ENCODE data around the gene AMPD3.
A peak's percentile ranks its signal among the peaks of the same experiment; 100 is the strongest.

AMPD3 gene

GRCh38 chr11:10486161-10486840, 31.2 kb downstream of the AMPD3 start:
- no peak overlapping the region for H3K4me3 ChIP-seq (ENCODE audit: low read length in 2 of 2)
- H3K9me3 ChIP-seq (ENCODE audit: control insufficient read depth in 2 of 2, low read length in 2 of 2): no peaks in the 10 kb centered on the region
- H3K9ac ChIP-seq (ENCODE audit: low read depth in 1 of 2, low read length in 2 of 2): no peak overlapping the region
- peaks cover 14 to 18% of the 10 kb centered on the region in 2 donors for H3K4me1 ChIP-seq (ENCODE audit: control insufficient read depth in 2 of 2, insufficient read depth in 2 of 2, low read length in 2 of 2)
- peaks cover 15 to 19% of the 10 kb centered on the region in 2 donors for H3K36me3 ChIP-seq (ENCODE audit: control insufficient read depth in 2 of 2, insufficient read depth in 2 of 2, low read length in 2 of 2)
- H3K27me3 ChIP-seq (ENCODE audit: control insufficient read depth in 2 of 2, insufficient read depth in 2 of 2, low read length in 2 of 2): no peaks in the 10 kb centered on the region
- H3K27ac ChIP-seq (ENCODE audit: low read depth in 2 of 2, low read length in 2 of 2): no peak overlapping the region

- no peaks in the 10 kb centered on the region for H3K27me3 ChIP-seq (ENCODE audit: control insufficient read depth in 2 of 2, insufficient read depth in 2 of 2, low read length in 2 of 2)
- no peak overlapping the region for H3K9ac ChIP-seq (ENCODE audit: low read depth in 1 of 2, low read length in 2 of 2)
- peaks cover 14 to 18% of the 10 kb centered on the region in 2 donors for H3K4me1 ChIP-seq (ENCODE audit: control insufficient read depth in 2 of 2, insufficient read depth in 2 of 2, low read length in 2 of 2)
- H3K9me3 ChIP-seq (ENCODE audit: control insufficient read depth in 2 of 2, low read length in 2 of 2): no peaks in the 10 kb centered on the region
- H3K27ac ChIP-seq (ENCODE audit: low read depth in 2 of 2, low read length in 2 of 2): no peak overlapping the region
- H3K4me3 ChIP-seq (ENCODE audit: low read length in 2 of 2): no peak overlapping the region
- H3K36me3 ChIP-seq (ENCODE audit: control insufficient read depth in 2 of 2, insufficient read depth in 2 of 2, low read length in 2 of 2): peaks cover 15 to 22% of the 10 kb centered on the region in 2 donors
These were observed 32.1 kb downstream of the AMPD3 start for GRCh38 chr11:10487002-10487647.

GRCh38 chr11:10488121-10488933, 33.3 kb downstream of the AMPD3 start:
- Histone ChIP-seq H3K36me3 (ENCODE audit: control insufficient read depth in 2 of 2, insufficient read depth in 2 of 2, low read length in 2 of 2) (peaks cover 18 to 24% of the 10 kb centered on the region in 2 donors), H3K9me3 (ENCODE audit: control insufficient read depth in 2 of 2, low read length in 2 of 2) (no peaks in the 10 kb centered on the region), H3K4me3 (ENCODE audit: low read length in 2 of 2) (no peak overlapping the region), H3K4me1 (ENCODE audit: control insufficient read depth in 2 of 2, insufficient read depth in 2 of 2, low read length in 2 of 2) (peaks cover 14 to 18% of the 10 kb centered on the region in 2 donors), H3K27ac (ENCODE audit: low read depth in 2 of 2, low read length in 2 of 2) (peak overlapping the region; percentile 86 to 91), H3K9ac (ENCODE audit: low read depth in 1 of 2, low read length in 2 of 2) (peak overlapping the region; percentile 14 to 44), H3K27me3 (ENCODE audit: control insufficient read depth in 2 of 2, insufficient read depth in 2 of 2, low read length in 2 of 2) (no peaks in the 10 kb centered on the region)

GRCh38 chr11:10488934-10489691, 34.0 kb downstream of the AMPD3 start:
- Histone ChIP-seq H3K4me3 (ENCODE audit: low read length in 2 of 2) (no peak overlapping the region), H3K9me3 (ENCODE audit: control insufficient read depth in 2 of 2, low read length in 2 of 2) (no peaks in the 10 kb centered on the region), H3K27me3 (ENCODE audit: control insufficient read depth in 2 of 2, insufficient read depth in 2 of 2, low read length in 2 of 2) (no peaks in the 10 kb centered on the region), H3K9ac (ENCODE audit: low read depth in 1 of 2, low read length in 2 of 2) (peak overlapping the region in 1 of 2 donors; percentile 44), H3K4me1 (ENCODE audit: control insufficient read depth in 2 of 2, insufficient read depth in 2 of 2, low read length in 2 of 2) (peaks cover 14 to 18% of the 10 kb centered on the region in 2 donors), H3K36me3 (ENCODE audit: control insufficient read depth in 2 of 2, insufficient read depth in 2 of 2, low read length in 2 of 2) (peaks cover 18 to 22% of the 10 kb centered on the region in 2 donors), H3K27ac (ENCODE audit: low read depth in 2 of 2, low read length in 2 of 2) (peak overlapping the region; percentile 86 to 91)

- peak overlapping the region; percentile 86 to 91 for H3K27ac ChIP-seq (ENCODE audit: low read depth in 2 of 2, low read length in 2 of 2)
- H3K4me3 ChIP-seq (ENCODE audit: low read length in 2 of 2): no peak overlapping the region
- H3K4me1 ChIP-seq (ENCODE audit: control insufficient read depth in 2 of 2, insufficient read depth in 2 of 2, low read length in 2 of 2): peaks cover 14 to 18% of the 10 kb centered on the region in 2 donors
- H3K9me3 ChIP-seq (ENCODE audit: control insufficient read depth in 2 of 2, low read length in 2 of 2): no peaks in the 10 kb centered on the region
- peaks cover 20 to 22% of the 10 kb centered on the region in 2 donors for H3K36me3 ChIP-seq (ENCODE audit: control insufficient read depth in 2 of 2, insufficient read depth in 2 of 2, low read length in 2 of 2)
- H3K9ac ChIP-seq (ENCODE audit: low read depth in 1 of 2, low read length in 2 of 2): peak overlapping the region in 1 of 2 donors; percentile 4
- no peaks in the 10 kb centered on the region for H3K27me3 ChIP-seq (ENCODE audit: control insufficient read depth in 2 of 2, insufficient read depth in 2 of 2, low read length in 2 of 2)
These were observed 35.0 kb downstream of the AMPD3 start for GRCh38 chr11:10490032-10490397.

- H3K27ac ChIP-seq (ENCODE audit: low read depth in 2 of 2, low read length in 2 of 2): peak overlapping the region; percentile 86 to 91
- H3K9ac ChIP-seq (ENCODE audit: low read depth in 1 of 2, low read length in 2 of 2): no peak overlapping the region
- no peaks in the 10 kb centered on the region for H3K9me3 ChIP-seq (ENCODE audit: control insufficient read depth in 2 of 2, low read length in 2 of 2)
- H3K4me3 ChIP-seq (ENCODE audit: low read length in 2 of 2): no peak overlapping the region
- H3K4me1 ChIP-seq (ENCODE audit: control insufficient read depth in 2 of 2, insufficient read depth in 2 of 2, low read length in 2 of 2): peaks cover 14 to 18% of the 10 kb centered on the region in 2 donors
- H3K27me3 ChIP-seq (ENCODE audit: control insufficient read depth in 2 of 2, insufficient read depth in 2 of 2, low read length in 2 of 2): no peaks in the 10 kb centered on the region
- peaks cover 21 to 22% of the 10 kb centered on the region in 2 donors for H3K36me3 ChIP-seq (ENCODE audit: control insufficient read depth in 2 of 2, insufficient read depth in 2 of 2, low read length in 2 of 2)
These were observed 35.6 kb downstream of the AMPD3 start for GRCh38 chr11:10490398-10491241.

- H3K27ac ChIP-seq (ENCODE audit: low read depth in 2 of 2, low read length in 2 of 2): no peak overlapping the region
- H3K9me3 ChIP-seq (ENCODE audit: control insufficient read depth in 2 of 2, low read length in 2 of 2): no peaks in the 10 kb centered on the region
- no peak overlapping the region for H3K4me3 ChIP-seq (ENCODE audit: low read length in 2 of 2)
- peaks cover 14 to 18% of the 10 kb centered on the region in 2 donors for H3K4me1 ChIP-seq (ENCODE audit: control insufficient read depth in 2 of 2, insufficient read depth in 2 of 2, low read length in 2 of 2)
- H3K9ac ChIP-seq (ENCODE audit: low read depth in 1 of 2, low read length in 2 of 2): no peak overlapping the region
- H3K27me3 ChIP-seq (ENCODE audit: control insufficient read depth in 2 of 2, insufficient read depth in 2 of 2, low read length in 2 of 2): no peaks in the 10 kb centered on the region
- peaks cover 14 to 27% of the 10 kb centered on the region in 2 donors for H3K36me3 ChIP-seq (ENCODE audit: control insufficient read depth in 2 of 2, insufficient read depth in 2 of 2, low read length in 2 of 2)
These were observed 37.0 kb downstream of the AMPD3 start for GRCh38 chr11:10492084-10492483.

GRCh38 chr11:10493041-10493663, 38.1 kb downstream of the AMPD3 start:
- H3K4me3 ChIP-seq (ENCODE audit: low read length in 2 of 2): no peak overlapping the region
- no peak overlapping the region for H3K9ac ChIP-seq (ENCODE audit: low read depth in 1 of 2, low read length in 2 of 2)
- no peak overlapping the region for H3K27ac ChIP-seq (ENCODE audit: low read depth in 2 of 2, low read length in 2 of 2)
- H3K9me3 ChIP-seq (ENCODE audit: control insufficient read depth in 2 of 2, low read length in 2 of 2): no peaks in the 10 kb centered on the region
- peaks cover 14 to 25% of the 10 kb centered on the region in 2 donors for H3K36me3 ChIP-seq (ENCODE audit: control insufficient read depth in 2 of 2, insufficient read depth in 2 of 2, low read length in 2 of 2)
- peaks cover 11 to 15% of the 10 kb centered on the region in 2 donors for H3K4me1 ChIP-seq (ENCODE audit: control insufficient read depth in 2 of 2, insufficient read depth in 2 of 2, low read length in 2 of 2)
- no peaks in the 10 kb centered on the region for H3K27me3 ChIP-seq (ENCODE audit: control insufficient read depth in 2 of 2, insufficient read depth in 2 of 2, low read length in 2 of 2)
